K562 (cell line): Measurements from ENCODE around the gene CD300A. TPM values are rescaled to one million over a fixed set of nuclear protein-coding genes. Genes with fewer than 3 reads are reported as not detected.

Experiments used
- ATAC-seq: fragments of 200-7000 bp; cut with Tn5 transposase; 3 replicates; pipeline ENCODE4 v1.9.1; 2020; ENCODE audit warnings: moderate library complexity
- BruUV-seq: library from RNA; stranded (reverse); fragments of 400-500 nt; replicated peaks from 2 replicates; lab custom pipeline; 2021; lab: Mats Ljungman, UMichigan
- CTCF ChIA-PET: fragments of 300-600 bp; formaldehyde crosslinking; extraction: SDS; loops from one replicate; lab custom pipeline; 2021; ENCODE audit warnings: low intra/inter-chr PET ratio; lab: Yijun Ruan, JAX
- POLR2A ChIA-PET: fragments of 300-600, 350-650 bp; sonication (Branson Sonifier 250); formaldehyde crosslinking; extraction: SDS; loops from one replicate; lab custom pipeline; 2021; ENCODE audit warnings: antibody characterized with exemption, inconsistent platforms; lab: Yijun Ruan, JAX
- DNase-seq, 4 experiments: peaks; one replicate each; pipeline versions ENCODE4 v3.0.0 to v3.0.0-alpha.2; 2011 to 2018; ENCODE audit warnings: low spot score in 3 of 4, mixed read lengths in 3 of 4; ENCODE audit errors: extremely low read depth in 1 of 4
- FAIRE-seq: peaks from 2 replicates; lab custom pipeline; 2011; peaks lifted over from hg19 to GRCh38; lab: Jason Lieb, UNC
- H2AFZ ChIP-seq: 2 replicates; pipeline ENCODE4 v1.6.0; 2011; ENCODE audit warnings: low read depth, low read length, control low read depth, inconsistent platforms
- H3K27ac ChIP-seq: fragments of 200-600 bp; 3 replicates; pipeline ENCODE4 v1.8.0; 2011; ENCODE audit warnings: low read depth, mild to moderate bottlenecking, control low read depth, inconsistent platforms, low read length, moderate library complexity, mixed read lengths; ENCODE audit errors: extremely low read depth
- H3K27me3 ChIP-seq, 2 experiments: fragments of 300-600 bp in 1 of 2; 2 replicates in 1 of 2; 3 replicates in 1 of 2; pipeline versions ENCODE4 v1.6.0 to v1.8.0; 2011; ENCODE audit warnings: inconsistent platforms in 2 of 2, low read length in 2 of 2, mild to moderate bottlenecking in 1 of 2, mixed read lengths in 1 of 2, moderate library complexity in 1 of 2; ENCODE audit not compliant: control insufficient read depth in 2 of 2, insufficient read depth in 2 of 2
- H3K36me3 ChIP-seq: fragments of 300-600 bp; 3 replicates; pipeline ENCODE4 v1.8.0; 2011; ENCODE audit warnings: mild to moderate bottlenecking, low read length, inconsistent platforms; ENCODE audit not compliant: control insufficient read depth, insufficient read depth
- H3K4me1 ChIP-seq, 2 experiments: fragments of 200-600 bp in 1 of 2; replicated peaks in 1 of 2; 2 replicates in 1 of 2; 3 replicates in 1 of 2; pipeline versions ENCODE4 v1.5.1 to v1.8.0; 2011; ENCODE audit warnings: inconsistent platforms in 2 of 2, low read length in 2 of 2, mild to moderate bottlenecking in 1 of 2, mixed read lengths in 1 of 2, moderate library complexity in 1 of 2; ENCODE audit not compliant: control insufficient read depth in 2 of 2, insufficient read depth in 2 of 2
- H3K4me2 ChIP-seq: 2 replicates; pipeline ENCODE4 v1.6.1; 2011; ENCODE audit warnings: low read length, control low read depth, inconsistent platforms, mixed read lengths; ENCODE audit not compliant: insufficient read depth
- H3K4me3 ChIP-seq: fragments of 200-600 bp; sonication (generic), shearing (Covaris generic); 2 replicates; pipeline ENCODE4 v1.5.1; 2016; ENCODE audit warnings: control low read depth, inconsistent platforms
- H3K79me2 ChIP-seq: fragments of 200-600 bp; 3 replicates; pipeline ENCODE4 v1.8.0; 2011; ENCODE audit warnings: low read length, inconsistent platforms; ENCODE audit not compliant: control insufficient read depth, insufficient read depth
- H3K9ac ChIP-seq, 2 experiments: 2 replicates each; pipeline versions ENCODE4 v1.6.0 to v1.6.1; 2011; ENCODE audit warnings: low read depth in 2 of 2, low read length in 2 of 2, control low read depth in 1 of 2, inconsistent platforms in 1 of 2, mild to moderate bottlenecking in 1 of 2, mixed read lengths in 1 of 2; ENCODE audit not compliant: insufficient read depth in 1 of 2
- H3K9me1 ChIP-seq: one replicate; pipeline ENCODE4 v1.6.0; 2011; ENCODE audit warnings: inconsistent platforms, mild to moderate bottlenecking, low read length, moderate library complexity; ENCODE audit not compliant: control insufficient read depth, insufficient read depth
- H3K9me3 ChIP-seq: replicated peaks from 2 replicates; pipeline ENCODE4 v1.5.1; 2011; ENCODE audit warnings: low read depth, low read length, inconsistent platforms; ENCODE audit not compliant: control insufficient read depth, insufficient read depth
- H4K20me1 ChIP-seq: replicated peaks from 2 replicates; pipeline ENCODE4 v1.6.1; 2011; ENCODE audit warnings: low read length, inconsistent platforms, mixed read lengths; ENCODE audit not compliant: control insufficient read depth, insufficient read depth
- HIVEP1 ChIP-seq: fragments of 250-450 bp; sonication (Bioruptor Pico); IDR thresholded peaks from 2 replicates; pipeline ENCODE4 v1.4.0; 2020; ENCODE audit warnings: mild to moderate bottlenecking
- MAFF ChIP-seq: IDR thresholded peaks from 2 replicates; pipeline ENCODE4 v1.6.1; 2012; ENCODE audit warnings: low read length, improper control_type of control experiment
- MED1 ChIP-seq: sonication (generic); formaldehyde crosslinking; IDR thresholded peaks from 2 replicates; pipeline ENCODE4 v1.8.1; 2023; ENCODE audit warnings: missing genetic modification reagents, borderline replicate concordance
- PHB2 ChIP-seq: fragments of 450-650 bp; IDR thresholded peaks from 2 replicates; pipeline ENCODE4 v1.6.1; 2017; ENCODE audit warnings: low read depth
- ZNF146 ChIP-seq: IDR thresholded peaks from one replicate; pipeline ENCODE4 v1.6.1; 2018; ENCODE audit warnings: missing compliant biosample characterization; ENCODE audit not compliant: unreplicated experiment
- ZNF717 ChIP-seq: fragments of 250-450 bp; sonication (Bioruptor Pico); IDR thresholded peaks from 2 replicates; pipeline ENCODE4 v1.5.0; 2021
- WGBS: fragments of 100-300 bp; shearing (Covaris generic); methylation state at CpG from one replicate; pipeline ENCODE4 v1.1.6; 2016; ENCODE audit warnings: low coverage, mixed read lengths; ENCODE audit not compliant: insufficient coverage; ENCODE audit errors: missing lambda C conversion rate; 5-methylcytosine and 5-hydroxymethylcytosine counted together
- in situ Hi-C: fragments of 300-500 bp; cut with MboI; formaldehyde crosslinking; loops from 4 replicates; pipeline ENCODE4 v1.15.0; 2018; ENCODE audit warnings: inconsistent platforms, mixed read lengths
- intact Hi-C: fragments of 100-400 bp; cut with micrococcal nuclease; formaldehyde crosslinking; loops from 2 replicates; pipeline ENCODE4 v1.14.2; 2022
- polyA plus RNA-seq, 8 experiments: library from polyadenylated mRNA; depleted of rRNA in 4 of 8; stranded (reverse) in 5 of 8; unstranded in 3 of 8; fragments of >200 nt; fragmentation: Nextera tagmentation in 2 of 8; fragmentation: Illumina TruSeq in 1 of 8; extraction: Ambion mirVana in 2 of 8; extraction: Trizol in 1 of 8; gene quantifications; 2 replicates each; pipeline versions ENCODE4 v1.2.1 to v1.2.3, GENCODE V29; 2011 to 2014; ENCODE audit warnings: inconsistent platforms in 1 of 8, missing spikeins in 1 of 8
- total RNA-seq, 7 experiments: library from RNA; depleted of rRNA in 6 of 7; stranded (reverse); fragments of >200 nt in 6 of 7; fragmentation: Illumina TruSeq in 2 of 7; extraction: Trizol in 2 of 7; gene quantifications; 2 replicates each; pipeline versions ENCODE4 v1.2.1 to v1.2.3, GENCODE V29; 2011 to 2021; ENCODE audit warnings: low replicate concordance in 1 of 7
- TF ChIP-seq, protein P1 (sequence below): fragments of 450-650 bp; formaldehyde crosslinking; IDR thresholded peaks from 2 replicates; pipeline ENCODE4 v1.4.0; 2020; ENCODE audit warnings: mild to moderate bottlenecking, moderate library complexity

The CD300A gene
- total and polyA plus RNA-seq, 9 of the 15 experiments (the other 6 are each of a cell fraction or from before 2014, with no cell fraction given) = 0.21 to 1.7 (median 0.41) TPM; not detected in 1

DNA sequence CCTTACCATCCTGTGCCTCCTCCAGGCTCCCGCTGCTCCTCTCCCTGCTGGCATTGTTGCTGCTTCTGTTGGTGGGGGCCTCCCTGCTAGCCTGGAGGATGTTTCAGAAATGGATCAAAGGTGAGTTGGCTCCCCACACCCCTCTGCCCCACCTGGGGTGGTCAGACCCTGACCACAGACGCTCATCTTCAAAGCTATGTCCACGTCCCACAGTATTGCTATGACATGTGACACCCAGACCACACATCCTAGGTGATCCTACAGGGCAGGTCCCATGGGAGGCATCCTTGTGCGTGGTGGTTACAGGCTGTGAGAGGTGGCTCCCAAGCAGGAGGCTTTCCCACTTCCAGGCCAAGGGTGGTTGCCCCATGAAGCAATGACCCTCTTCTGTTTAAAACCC, 11.0 kb downstream of the CD300A start:
- WGBS = 6% methylated on average over 4 of the region's 4 CpGs
- TF ChIP-seq MED1 (CRISPR knock-in tag) = no peak
- no peak for TF ChIP-seq ZNF146 (CRISPR knock-in tag)
- no peak for TF ChIP-seq MAFF
- TF ChIP-seq PHB2 = no peak
- no peak for TF ChIP-seq ZNF717 (CRISPR knock-in tag)
- TF ChIP-seq, protein P1, sequence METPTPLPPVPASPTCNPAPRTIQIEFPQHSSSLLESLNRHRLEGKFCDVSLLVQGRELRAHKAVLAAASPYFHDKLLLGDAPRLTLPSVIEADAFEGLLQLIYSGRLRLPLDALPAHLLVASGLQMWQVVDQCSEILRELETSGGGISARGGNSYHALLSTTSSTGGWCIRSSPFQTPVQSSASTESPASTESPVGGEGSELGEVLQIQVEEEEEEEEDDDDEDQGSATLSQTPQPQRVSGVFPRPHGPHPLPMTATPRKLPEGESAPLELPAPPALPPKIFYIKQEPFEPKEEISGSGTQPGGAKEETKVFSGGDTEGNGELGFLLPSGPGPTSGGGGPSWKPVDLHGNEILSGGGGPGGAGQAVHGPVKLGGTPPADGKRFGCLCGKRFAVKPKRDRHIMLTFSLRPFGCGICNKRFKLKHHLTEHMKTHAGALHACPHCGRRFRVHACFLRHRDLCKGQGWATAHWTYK (CRISPR knock-in tag) = no peak
- TF ChIP-seq HIVEP1 (CRISPR knock-in tag) = no peak
- Histone ChIP-seq H3K79me2 (no peaks in the 10 kb centered on the region), H3K27ac (no peak overlapping the region), H3K36me3 (no peaks in the 10 kb centered on the region), H3K9me1 (no peaks in the 10 kb centered on the region), H3K9ac (no peak overlapping the region), H3K27me3 (peaks cover 3 to 62% of the 10 kb centered on the region in 2 experiments; a peak in 2 of 5 replicates), H3K4me2 (no peak overlapping the region), H2AFZ (no peak overlapping the region), H4K20me1 (no peaks in the 10 kb centered on the region), H3K9me3 (no peaks in the 10 kb centered on the region), H3K4me1 (peaks cover 0 to 9% of the 10 kb centered on the region in 2 experiments; a peak in 3 of 5 replicates), H3K4me3 (no peak overlapping the region)
- CTCF ChIA-PET = no interaction called here
- DNase-seq (no peak), ATAC-seq (no peak), FAIRE-seq (no peak)
- intact Hi-C loops (no loop called here), in situ Hi-C loops (no loop called here)
- BruUV-seq = no TSS peak
- POLR2A ChIA-PET = interaction anchor here (0.6 kb wide), 1 partner anchor 11 kb away, joined by 4 read pairs; the partner anchor contains the start of gene CD300A
